ENCODE results near the gene SOX6. TPM values are rescaled to one million over a fixed set of nuclear protein-coding genes. Genes with fewer than 3 reads are reported as not detected.

The SOX6 gene
- total RNA-seq, 6 experiments from 2014 or later = 3.3 to 16.1 (median 7.8) TPM

GRCh38 chr11:16402654-16403447 is 46.5 kb upstream of the SOX6 start:
- no peak overlapping the region for H3K27ac ChIP-seq
- no peaks in the 10 kb centered on the region for H3K27me3 ChIP-seq
- TF ChIP-seq, protein P1, sequence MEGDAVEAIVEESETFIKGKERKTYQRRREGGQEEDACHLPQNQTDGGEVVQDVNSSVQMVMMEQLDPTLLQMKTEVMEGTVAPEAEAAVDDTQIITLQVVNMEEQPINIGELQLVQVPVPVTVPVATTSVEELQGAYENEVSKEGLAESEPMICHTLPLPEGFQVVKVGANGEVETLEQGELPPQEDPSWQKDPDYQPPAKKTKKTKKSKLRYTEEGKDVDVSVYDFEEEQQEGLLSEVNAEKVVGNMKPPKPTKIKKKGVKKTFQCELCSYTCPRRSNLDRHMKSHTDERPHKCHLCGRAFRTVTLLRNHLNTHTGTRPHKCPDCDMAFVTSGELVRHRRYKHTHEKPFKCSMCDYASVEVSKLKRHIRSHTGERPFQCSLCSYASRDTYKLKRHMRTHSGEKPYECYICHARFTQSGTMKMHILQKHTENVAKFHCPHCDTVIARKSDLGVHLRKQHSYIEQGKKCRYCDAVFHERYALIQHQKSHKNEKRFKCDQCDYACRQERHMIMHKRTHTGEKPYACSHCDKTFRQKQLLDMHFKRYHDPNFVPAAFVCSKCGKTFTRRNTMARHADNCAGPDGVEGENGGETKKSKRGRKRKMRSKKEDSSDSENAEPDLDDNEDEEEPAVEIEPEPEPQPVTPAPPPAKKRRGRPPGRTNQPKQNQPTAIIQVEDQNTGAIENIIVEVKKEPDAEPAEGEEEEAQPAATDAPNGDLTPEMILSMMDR (IDR thresholded peaks at IDR 0.05) = no peak
- no peak for TF ChIP-seq POLR2A (IDR thresholded peaks at IDR 0.05)
- no peak for ATAC-seq
- H3K4me1 ChIP-seq = no peaks in the 10 kb centered on the region
- no peak for DNase-seq
- H3K9me3 ChIP-seq = no peaks in the 10 kb centered on the region
- WGBS (ENCODE audit: insufficient coverage, low coverage, low lambda C conversion rate, missing lambda C conversion rate) = 67% methylated on average over 5 of the region's 5 CpGs
- no peak overlapping the region for H3K4me3 ChIP-seq
- intact Hi-C loops (cut with DNase I) = no loop called here
- H3K36me3 ChIP-seq = no peaks in the 10 kb centered on the region

DNA sequence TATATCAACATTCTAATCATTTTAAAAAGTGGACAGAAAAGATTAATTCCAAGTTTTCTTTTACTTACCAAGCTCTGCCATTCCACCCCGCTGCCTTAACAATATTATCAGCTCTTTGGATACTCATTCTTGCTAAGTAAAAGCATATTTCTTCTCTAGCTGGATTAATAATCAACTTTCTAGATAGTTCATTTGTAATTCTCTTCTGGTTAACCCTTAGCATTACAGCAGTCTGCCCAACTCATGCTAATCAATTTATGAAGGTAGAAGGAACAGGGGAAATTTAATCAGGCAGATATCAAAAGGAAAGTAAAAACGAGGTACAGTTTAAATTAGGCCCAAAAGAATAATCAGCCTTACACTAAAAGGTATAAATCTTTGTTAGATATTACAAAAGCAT is 41.0 kb upstream of the SOX6 start:
- H3K4me1 ChIP-seq = peaks cover 0 to 8% (median 3%) of the 10 kb centered on the region in 4 donors
- H3K9me3 ChIP-seq = no peaks in the 10 kb centered on the region
- no peaks in the 10 kb centered on the region for H3K36me3 ChIP-seq
- no peaks in the 10 kb centered on the region for H3K27me3 ChIP-seq
- H3K27ac ChIP-seq = peak overlapping the region in 1 of 3 donors; percentile 37
- H3K4me3 ChIP-seq = peak overlapping the region in 2 of 3 donors; percentile 30 to 36
- intact Hi-C loops (cut with DNase I) = no loop called here
- 24% methylated on average over 2 of the region's 2 CpGs for WGBS (ENCODE audit: insufficient coverage, low coverage, low lambda C conversion rate, missing lambda C conversion rate)
- peak; percentile 68 to 76 (median 72) for ATAC-seq
- no peak for DNase-seq
- TF ChIP-seq, protein P1 (IDR thresholded peaks at IDR 0.05) = no peak
- no peak for TF ChIP-seq POLR2A (IDR thresholded peaks at IDR 0.05)

- intact Hi-C loops (cut with DNase I) = no loop called here
- ATAC-seq (no peak), DNase-seq (no peak)
- no peaks in the 10 kb centered on the region for H3K9me3 ChIP-seq
- H3K27me3 ChIP-seq = no peaks in the 10 kb centered on the region
- no peaks in the 10 kb centered on the region for H3K36me3 ChIP-seq
- no peak overlapping the region for H3K4me3 ChIP-seq
- 70% methylated on average over 1 of the region's 1 CpG for WGBS (ENCODE audit: insufficient coverage, low coverage, low lambda C conversion rate, missing lambda C conversion rate)
- no peak overlapping the region for H3K27ac ChIP-seq
- TF ChIP-seq POLR2A (IDR thresholded peaks at IDR 0.05) = no peak
- TF ChIP-seq, protein P1 (IDR thresholded peaks at IDR 0.05) = no peak
- H3K4me1 ChIP-seq = peaks cover 0 to 8% (median 3%) of the 10 kb centered on the region in 4 donors
Measured at GRCh38 chr11:16395601-16396000, 39.3 kb upstream of the SOX6 start.

DNA sequence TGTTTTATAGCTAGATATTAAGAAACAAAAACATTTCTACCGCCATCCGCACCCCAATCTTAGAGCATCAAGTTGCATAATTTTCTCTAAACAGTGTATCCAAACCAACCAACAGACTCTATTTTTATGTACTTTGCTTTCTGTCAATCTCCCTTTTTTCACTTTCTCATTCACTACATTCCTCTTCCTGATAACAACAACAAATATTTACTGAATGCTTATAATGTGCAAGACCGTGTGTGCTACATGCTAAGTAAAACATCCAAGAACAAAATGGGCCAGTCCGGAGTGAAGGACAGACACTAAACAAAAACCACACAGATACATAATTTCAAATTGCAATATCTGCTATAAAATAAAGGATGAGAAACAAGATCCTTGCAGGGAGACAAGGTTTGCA is 38.6 kb upstream of the SOX6 start:
- Histone ChIP-seq H3K27me3 (no peaks in the 10 kb centered on the region), H3K36me3 (no peaks in the 10 kb centered on the region), H3K4me3 (peak overlapping the region in 1 of 3 donors; percentile 11), H3K4me1 (peaks cover 0 to 8% (median 3%) of the 10 kb centered on the region in 4 donors), H3K27ac (no peak overlapping the region), H3K9me3 (no peaks in the 10 kb centered on the region)
- DNase-seq (no peak), ATAC-seq (peak; percentile 22 to 66 (median 51))
- intact Hi-C loops (cut with DNase I) = no loop called here
- 35% methylated on average over 4 of the region's 4 CpGs for whole genome bisulfite sequencing (ENCODE audit: insufficient coverage, low coverage, low lambda C conversion rate, missing lambda C conversion rate)
- TF ChIP-seq, protein P1 (IDR thresholded peaks at IDR 0.05) = no peak
- no peak for TF ChIP-seq POLR2A (IDR thresholded peaks at IDR 0.05)

Data from right lobe of liver (tissue), 6 donors.